Measurements from ENCODE around the gene SLC25A26. TPM values are rescaled to one million over a fixed set of nuclear protein-coding genes. Genes with fewer than 3 reads are reported as not detected.

SLC25A26 gene
- total RNA-seq, 4 donors from 2014 or later, result 22.0 to 33.9 (median 27.0) TPM

GRCh38 chr3:66317750-66318376 lies 97.1 kb downstream of the SLC25A26 start:
- no peaks in the 10 kb centered on the region for H3K36me3 ChIP-seq
- TF ChIP-seq POLR2AphosphoS5 (IDR thresholded peaks at IDR 0.05), result no peak
- TF ChIP-seq EP300 (IDR thresholded peaks at IDR 0.05), result no peak
- TF ChIP-seq POLR2A (IDR thresholded peaks at IDR 0.05), result no peak
- TF ChIP-seq, protein P1, sequence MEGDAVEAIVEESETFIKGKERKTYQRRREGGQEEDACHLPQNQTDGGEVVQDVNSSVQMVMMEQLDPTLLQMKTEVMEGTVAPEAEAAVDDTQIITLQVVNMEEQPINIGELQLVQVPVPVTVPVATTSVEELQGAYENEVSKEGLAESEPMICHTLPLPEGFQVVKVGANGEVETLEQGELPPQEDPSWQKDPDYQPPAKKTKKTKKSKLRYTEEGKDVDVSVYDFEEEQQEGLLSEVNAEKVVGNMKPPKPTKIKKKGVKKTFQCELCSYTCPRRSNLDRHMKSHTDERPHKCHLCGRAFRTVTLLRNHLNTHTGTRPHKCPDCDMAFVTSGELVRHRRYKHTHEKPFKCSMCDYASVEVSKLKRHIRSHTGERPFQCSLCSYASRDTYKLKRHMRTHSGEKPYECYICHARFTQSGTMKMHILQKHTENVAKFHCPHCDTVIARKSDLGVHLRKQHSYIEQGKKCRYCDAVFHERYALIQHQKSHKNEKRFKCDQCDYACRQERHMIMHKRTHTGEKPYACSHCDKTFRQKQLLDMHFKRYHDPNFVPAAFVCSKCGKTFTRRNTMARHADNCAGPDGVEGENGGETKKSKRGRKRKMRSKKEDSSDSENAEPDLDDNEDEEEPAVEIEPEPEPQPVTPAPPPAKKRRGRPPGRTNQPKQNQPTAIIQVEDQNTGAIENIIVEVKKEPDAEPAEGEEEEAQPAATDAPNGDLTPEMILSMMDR (IDR thresholded peaks at IDR 0.05), result no peak
- H3K4me3 ChIP-seq, result no peak overlapping the region
- no peaks in the 10 kb centered on the region for H3K27me3 ChIP-seq
- ATAC-seq, result no peak
- WGBS, 2 donors (ENCODE audit: low coverage in 1 of 2), result 90 to 91% methylated on average over 2 to 3 of the region's 7 CpGs
- no peaks in the 10 kb centered on the region for H3K4me1 ChIP-seq
- H3K27ac ChIP-seq, result no peak overlapping the region
- H3K9me3 ChIP-seq, result peaks cover 0 to 9% (median 0%) of the 10 kb centered on the region in 3 donors

GRCh38 chr3:66320390-66320789 lies 99.6 kb downstream of the SLC25A26 start:
- no peak for ATAC-seq
- H3K36me3 ChIP-seq, result no peaks in the 10 kb centered on the region
- H3K27me3 ChIP-seq, result no peaks in the 10 kb centered on the region
- 63% methylated on average over 1 of the region's 1 CpG for WGBS, 2 donors (ENCODE audit: low coverage in 1 of 2)
- TF ChIP-seq EP300 (IDR thresholded peaks at IDR 0.05) (no peak), POLR2AphosphoS5 (IDR thresholded peaks at IDR 0.05) (no peak), POLR2A (IDR thresholded peaks at IDR 0.05) (no peak)
- TF ChIP-seq, protein P1 (IDR thresholded peaks at IDR 0.05), result no peak
- no peaks in the 10 kb centered on the region for H3K4me1 ChIP-seq
- no peak overlapping the region for H3K27ac ChIP-seq
- H3K4me3 ChIP-seq, result no peak overlapping the region
- peaks cover 0 to 9% (median 0%) of the 10 kb centered on the region in 3 donors for H3K9me3 ChIP-seq

- Histone ChIP-seq H3K4me3 (no peak overlapping the region), H3K4me1 (no peaks in the 10 kb centered on the region), H3K27me3 (no peaks in the 10 kb centered on the region), H3K36me3 (no peaks in the 10 kb centered on the region), H3K9me3 (no peaks in the 10 kb centered on the region), H3K27ac (no peak overlapping the region)
- ATAC-seq, result no peak
- TF ChIP-seq POLR2A (IDR thresholded peaks at IDR 0.05), result no peak
- no peak for TF ChIP-seq POLR2AphosphoS5 (IDR thresholded peaks at IDR 0.05)
Measured at GRCh38 chr3:66322436-66322835, 101.6 kb downstream of the SLC25A26 start.

- no peaks in the 10 kb centered on the region for H3K9me3 ChIP-seq
- no peak overlapping the region for H3K27ac ChIP-seq
- H3K27me3 ChIP-seq, result no peaks in the 10 kb centered on the region
- no peaks in the 10 kb centered on the region for H3K36me3 ChIP-seq
- H3K4me3 ChIP-seq, result no peak overlapping the region
- no peak for ATAC-seq
- 95 to 100% methylated on average over 2 to 3 of the region's 6 CpGs for WGBS, 2 donors (ENCODE audit: low coverage in 1 of 2)
- TF ChIP-seq, protein P1 (IDR thresholded peaks at IDR 0.05), result no peak
- no peak for TF ChIP-seq POLR2A (IDR thresholded peaks at IDR 0.05)
- TF ChIP-seq EP300 (IDR thresholded peaks at IDR 0.05), result no peak
- no peaks in the 10 kb centered on the region for H3K4me1 ChIP-seq
Measured at GRCh38 chr3:66326340-66326739, 105.5 kb downstream of the SLC25A26 start.

DNA sequence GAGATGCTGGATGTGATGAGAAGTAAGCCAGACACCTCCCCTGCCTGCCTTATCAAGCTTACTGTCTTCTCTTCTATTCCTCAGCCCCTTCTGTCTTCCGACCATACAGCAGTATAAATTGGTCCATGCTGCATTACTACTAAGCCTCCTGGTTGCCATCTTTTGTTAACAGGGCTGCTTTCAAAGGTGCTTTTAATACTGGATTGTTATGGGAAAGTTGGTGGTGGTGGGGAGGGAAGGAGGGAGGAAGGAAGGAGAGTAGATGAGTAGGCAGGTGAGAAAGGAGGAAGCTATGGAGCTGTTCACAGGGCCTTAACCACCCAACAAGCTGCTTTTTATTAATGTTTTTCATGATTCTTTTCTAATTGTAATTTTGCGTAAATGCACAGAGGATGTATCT lies 114.9 kb downstream of the SLC25A26 start:
- WGBS, 2 donors (ENCODE audit: low coverage in 1 of 2), result 94% methylated on average over 2 of the region's 2 CpGs
- Histone ChIP-seq H3K4me3 (no peak overlapping the region), H3K27ac (no peak overlapping the region), H3K27me3 (no peaks in the 10 kb centered on the region), H3K9me3 (no peaks in the 10 kb centered on the region), H3K4me1 (peaks cover 0 to 3% (median 0%) of the 10 kb centered on the region in 3 donors), H3K36me3 (no peaks in the 10 kb centered on the region)
- ATAC-seq, result no peak
- TF ChIP-seq, protein P1 (IDR thresholded peaks at IDR 0.05), result no peak
- TF ChIP-seq EP300 (IDR thresholded peaks at IDR 0.05) (no peak), POLR2AphosphoS5 (IDR thresholded peaks at IDR 0.05) (no peak), POLR2A (IDR thresholded peaks at IDR 0.05) (no peak)

All from gastroesophageal sphincter (tissue), 4 donors.